GDM1 (cell line): ENCODE data around the gene TFDP3.

ENCODE experiments used
- DNase-seq: peaks from one replicate; lab custom pipeline; 2025; lab: John Stamatoyannopoulos, UW

TFDP3 gene, protein sequence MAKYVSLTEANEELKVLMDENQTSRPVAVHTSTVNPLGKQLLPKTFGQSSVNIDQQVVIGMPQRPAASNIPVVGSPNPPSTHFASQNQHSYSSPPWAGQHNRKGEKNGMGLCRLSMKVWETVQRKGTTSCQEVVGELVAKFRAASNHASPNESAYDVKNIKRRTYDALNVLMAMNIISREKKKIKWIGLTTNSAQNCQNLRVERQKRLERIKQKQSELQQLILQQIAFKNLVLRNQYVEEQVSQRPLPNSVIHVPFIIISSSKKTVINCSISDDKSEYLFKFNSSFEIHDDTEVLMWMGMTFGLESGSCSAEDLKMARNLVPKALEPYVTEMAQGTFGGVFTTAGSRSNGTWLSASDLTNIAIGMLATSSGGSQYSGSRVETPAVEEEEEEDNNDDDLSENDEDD

DNA sequence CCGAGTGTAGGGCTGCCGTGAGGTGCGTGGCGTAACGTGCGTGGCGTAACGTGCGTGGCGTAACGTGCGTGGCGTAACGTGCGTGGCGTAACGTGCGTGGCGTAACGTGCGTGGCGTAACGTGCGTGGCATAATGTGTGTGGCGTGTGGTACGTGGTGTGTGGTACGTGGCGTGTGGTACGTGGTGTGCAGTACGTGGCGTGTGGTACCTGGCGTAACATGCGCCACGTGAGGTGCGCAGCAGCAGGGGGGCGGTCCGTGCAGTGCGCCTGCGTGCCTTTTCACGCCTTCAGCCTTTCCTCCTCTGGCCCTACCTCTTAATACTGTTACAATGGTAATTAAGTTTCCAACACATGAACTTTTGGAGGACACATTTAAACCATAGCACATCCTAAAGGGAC, at the start of gene TFDP3:
Gene TFDP3 (minus strand): TSS at position 26 of the 400 bp plus-strand sequence. CDS start 95 bp downstream, outside the sequence.
- no peak for DNase-seq

DNA sequence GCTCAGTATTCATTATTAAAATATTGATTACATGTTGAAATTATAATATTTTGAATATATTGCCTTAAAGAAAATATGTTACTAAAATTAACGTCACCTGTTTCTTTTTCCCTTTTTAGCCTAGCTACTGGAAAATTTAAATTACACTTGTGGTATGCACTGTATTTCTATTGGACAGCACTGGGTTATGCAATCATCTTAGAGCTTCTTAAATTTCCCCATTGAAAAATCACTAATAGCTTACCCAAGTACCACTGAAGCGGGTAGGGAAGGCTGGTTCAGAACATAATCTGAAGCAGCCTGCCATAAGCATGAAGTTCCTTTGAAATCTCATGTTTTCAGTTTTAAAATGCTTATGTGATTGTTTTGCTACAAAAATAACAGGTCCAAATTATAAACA, 49.5 kb upstream of the TFDP3 start:
- no peak for DNase-seq

DNA sequence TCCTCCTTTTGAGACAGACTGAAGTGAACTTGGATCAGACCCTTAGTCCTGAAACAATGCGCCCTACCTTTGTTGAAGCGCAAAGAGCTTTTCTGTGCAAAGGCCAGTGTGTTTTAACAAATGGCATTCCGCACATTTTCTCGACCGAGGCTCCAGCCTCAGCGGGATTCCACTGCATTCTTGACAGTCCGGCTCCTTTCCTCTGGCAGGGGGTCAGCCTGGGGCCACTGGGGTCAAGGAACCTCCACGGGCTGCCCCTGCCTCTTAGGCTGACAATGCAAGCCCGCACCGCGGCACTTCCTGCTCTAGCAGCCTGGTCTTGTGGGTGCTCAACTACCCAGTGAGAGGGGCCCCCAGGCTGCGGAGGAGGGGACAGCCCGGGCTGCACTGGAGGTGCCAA, 47.2 kb upstream of the TFDP3 start:
- no peak for DNase-seq

DNA sequence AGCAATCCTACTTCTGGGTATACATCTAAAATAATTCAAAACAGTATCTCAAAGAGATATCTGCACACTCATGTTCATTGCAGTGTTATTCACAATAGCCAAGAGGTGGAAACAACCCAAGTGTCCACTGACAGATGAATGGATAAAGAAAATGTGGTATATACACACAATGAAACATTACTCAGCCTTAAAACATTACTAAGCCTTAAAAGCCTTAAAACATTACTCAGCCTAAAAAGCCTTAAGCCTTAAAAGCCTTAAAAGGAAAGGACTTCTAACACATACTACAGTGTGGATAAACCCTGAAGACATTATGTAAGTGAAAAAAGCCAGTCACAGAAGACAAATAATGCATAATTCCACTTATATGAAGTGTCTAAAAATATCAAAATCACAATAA, 40.3 kb upstream of the TFDP3 start:
- no peak for DNase-seq

DNA sequence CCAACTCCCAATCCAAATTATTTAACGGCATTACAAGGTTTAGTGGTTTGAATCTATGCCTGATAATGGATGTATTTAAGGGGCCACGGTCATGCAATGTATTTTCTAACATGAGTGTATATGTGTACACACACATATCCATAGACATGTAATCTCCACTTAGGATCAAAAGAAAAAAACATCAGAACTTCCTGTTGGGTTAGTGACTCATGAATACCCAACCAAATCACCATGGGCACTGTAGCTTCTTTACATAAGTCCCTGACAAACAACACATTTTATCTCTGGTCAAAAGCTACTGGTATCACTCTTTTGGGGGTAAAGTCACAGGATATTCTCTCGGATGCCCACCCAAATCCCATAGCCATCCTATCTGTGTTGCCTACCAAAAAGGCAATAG, 36.5 kb upstream of the TFDP3 start:
- no peak for DNase-seq

DNA sequence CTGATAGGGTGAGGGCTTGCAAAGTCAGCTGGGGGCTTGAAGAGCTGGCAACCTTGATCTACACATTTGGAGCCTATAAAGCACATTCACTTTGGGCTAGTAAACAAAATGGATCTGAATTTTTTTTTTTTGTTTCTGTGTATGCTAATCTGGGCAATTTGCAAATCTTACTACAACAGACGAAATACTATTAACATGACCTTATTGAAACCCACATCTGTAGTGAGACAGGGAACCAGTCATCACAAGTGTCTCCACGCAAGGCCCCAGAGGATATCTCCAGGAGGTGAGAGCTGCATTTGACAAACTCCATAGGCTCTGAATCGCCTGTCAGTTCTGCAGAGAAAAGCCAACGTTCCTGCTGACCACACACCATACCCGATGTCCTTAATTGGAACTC, 33.0 kb upstream of the TFDP3 start:
- no peak for DNase-seq

DNA sequence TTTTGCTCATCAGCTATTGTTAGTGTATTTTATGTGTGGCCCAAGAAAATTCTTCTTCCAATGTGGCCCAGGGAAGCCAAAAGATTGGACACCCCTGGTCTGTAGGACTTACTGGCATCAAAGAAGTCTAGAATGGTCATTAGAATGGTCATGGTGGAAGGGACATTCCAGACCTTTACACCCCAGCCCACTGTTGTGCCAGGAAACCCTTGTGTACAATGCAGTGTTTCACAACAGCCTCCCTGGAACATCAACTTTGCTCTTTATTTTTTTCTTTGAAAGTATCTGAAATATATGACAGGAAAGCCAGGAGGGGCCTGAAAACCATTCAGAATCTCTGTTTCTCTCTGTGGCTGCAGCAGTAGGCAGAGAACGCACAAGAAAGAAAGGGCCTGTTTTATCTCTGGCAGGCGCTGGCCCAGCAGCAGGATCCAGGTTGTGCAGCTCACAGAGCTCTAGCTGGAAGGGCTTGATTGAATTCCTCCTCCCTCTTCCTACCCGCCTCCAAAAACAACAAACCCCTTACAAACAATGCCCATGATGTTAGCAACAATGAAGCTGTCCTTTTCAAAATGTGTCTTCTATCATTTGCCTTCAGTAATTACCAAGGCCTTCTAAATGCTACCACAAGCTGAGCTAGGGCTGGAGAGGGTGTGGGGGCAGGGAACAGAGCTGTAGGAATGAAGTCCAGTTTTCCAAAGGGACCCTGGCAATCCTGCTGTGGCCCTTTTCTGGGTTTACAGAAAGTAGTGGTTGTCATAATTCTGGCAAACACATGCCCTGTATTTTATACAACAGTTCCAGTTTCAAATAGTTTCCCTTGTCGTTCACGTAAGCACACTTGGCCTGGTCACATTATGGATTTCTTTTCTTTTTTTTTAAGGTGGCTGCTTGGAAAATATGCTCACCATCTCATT, 32.3 kb upstream of the TFDP3 start:
- DNase-seq, result no peak

DNA sequence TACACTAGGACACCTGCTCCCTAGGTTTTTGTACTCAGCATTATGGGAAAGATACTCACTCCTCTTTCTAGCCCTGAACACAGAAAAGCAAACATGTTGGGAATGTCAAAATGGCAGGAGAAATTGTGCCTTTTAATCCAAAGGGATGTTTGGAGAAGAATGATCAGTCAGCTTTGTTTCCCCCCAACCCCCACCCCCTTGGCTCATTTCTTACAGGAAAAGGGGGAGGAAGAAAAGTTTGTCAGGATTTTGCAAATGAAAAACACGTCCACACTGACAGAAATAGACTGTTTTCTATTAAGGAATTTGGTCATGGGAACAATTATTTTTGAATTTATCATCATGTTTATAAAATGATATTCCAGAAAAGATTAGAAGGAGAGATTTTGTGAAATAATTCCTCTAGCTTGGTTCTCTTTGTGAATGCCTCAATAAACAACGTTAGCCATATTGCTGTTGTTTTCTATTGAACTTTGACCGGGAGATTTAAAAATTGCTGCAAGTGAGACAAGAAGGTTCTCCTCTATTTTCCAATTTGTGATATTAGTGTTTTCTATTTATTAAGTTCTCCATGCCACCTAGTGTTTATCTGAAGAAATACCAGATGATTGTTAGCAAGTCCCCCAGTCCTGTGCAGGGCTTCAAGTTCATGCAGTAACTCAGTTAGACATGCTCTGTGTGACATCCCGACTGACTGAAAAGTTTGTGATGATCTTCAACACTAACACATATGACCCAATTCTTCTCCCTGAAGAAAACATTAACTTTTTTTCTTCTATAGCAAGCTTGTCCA, 31.3 kb upstream of the TFDP3 start:
- no peak for DNase-seq

DNA sequence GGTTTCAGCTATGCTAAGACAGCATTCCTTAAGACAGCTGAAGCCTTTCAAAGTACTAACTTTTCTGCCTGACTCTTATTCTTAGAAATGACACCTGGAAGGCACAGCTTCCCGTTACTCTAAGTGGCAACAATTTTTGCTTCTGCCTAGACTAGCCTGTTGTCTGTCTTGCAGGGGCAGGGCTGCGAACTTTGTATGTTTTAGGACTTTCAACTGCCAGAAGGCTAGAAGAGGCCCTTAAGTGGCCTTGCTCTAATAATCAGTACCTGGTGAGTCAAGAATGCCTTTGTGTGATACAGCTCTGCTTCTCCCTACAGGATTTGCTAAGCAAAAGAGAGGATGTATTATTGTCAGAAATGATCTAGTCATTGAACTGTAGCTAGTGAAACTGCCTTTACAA, 30.0 kb upstream of the TFDP3 start:
- DNase-seq, result no peak

DNA sequence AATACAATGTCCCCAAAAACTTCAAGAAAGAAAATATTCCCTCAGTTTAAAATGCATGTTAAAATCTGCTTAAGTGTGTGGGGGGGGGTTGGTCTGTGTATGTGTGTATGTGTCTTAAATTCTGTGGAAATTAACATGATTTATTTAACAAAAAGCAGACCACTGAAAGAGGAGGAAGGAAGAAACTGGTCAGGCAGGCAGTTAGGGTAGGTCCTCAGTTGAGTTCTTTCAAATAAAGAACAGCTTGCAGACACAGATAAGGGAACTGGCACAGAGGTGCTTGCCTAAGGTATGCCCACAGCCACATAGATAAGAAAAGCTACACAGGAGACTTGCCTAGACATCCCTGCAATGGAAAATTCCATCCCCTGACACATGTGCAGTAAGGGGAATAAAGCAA, 28.8 kb upstream of the TFDP3 start:
- no peak for DNase-seq

DNA sequence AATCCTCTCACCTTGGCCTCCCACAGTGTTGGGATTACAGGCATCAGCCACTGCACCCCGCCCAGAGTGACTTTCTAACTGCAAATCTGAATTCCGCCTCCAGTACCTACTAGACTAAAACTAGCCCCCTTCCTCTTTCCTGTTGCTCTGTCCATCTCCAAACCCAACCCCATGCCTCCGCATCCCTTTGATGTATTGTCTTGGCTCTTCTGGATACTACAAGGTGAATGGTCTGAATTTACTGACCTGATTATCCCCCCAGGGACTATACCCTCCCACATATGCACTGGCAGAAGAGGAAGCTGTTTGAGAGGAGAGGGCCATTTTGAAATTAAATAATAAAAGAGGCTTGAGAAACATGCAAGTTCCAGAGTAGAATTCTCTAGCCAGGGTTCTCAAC, 17.7 kb upstream of the TFDP3 start:
- DNase-seq, result no peak

DNA sequence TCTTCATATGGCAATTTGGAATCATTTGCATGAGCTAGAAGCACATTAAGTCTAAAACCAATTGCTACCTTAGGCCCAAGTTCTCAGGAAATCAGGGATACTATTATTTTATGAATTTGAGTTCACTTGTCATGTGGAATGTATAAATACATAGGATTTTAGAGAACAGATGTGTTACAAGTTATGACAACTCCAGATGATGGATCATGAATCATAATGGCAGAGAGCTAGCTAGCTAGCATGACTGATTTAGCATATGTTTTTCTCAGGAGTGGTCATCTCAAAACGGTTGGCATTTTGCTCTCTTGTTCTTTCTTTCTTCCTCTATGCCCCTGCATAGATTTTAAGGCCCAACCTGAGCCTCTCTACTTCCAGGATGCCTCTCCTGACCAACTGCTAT, 14.2 kb upstream of the TFDP3 start:
- DNase-seq, result no peak

DNA sequence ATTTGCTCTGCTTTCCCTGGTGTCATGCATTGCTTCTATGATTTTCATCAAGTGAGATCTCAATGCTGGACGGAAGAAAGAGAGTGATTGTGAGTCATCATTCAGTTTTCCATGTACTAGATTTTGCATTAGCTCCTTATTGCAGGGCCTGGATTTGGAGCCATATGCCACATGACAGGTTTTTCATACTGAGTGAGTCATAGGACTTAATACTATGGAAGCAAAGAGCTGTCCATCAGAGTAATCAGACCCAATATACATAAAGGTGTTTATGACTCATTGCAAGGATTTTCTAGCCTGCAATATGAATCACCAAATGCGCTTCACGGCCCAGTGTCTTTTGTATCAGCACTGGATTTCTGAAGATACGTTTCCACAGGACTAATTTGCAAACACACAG, 11.2 kb upstream of the TFDP3 start:
- no peak for DNase-seq

DNA sequence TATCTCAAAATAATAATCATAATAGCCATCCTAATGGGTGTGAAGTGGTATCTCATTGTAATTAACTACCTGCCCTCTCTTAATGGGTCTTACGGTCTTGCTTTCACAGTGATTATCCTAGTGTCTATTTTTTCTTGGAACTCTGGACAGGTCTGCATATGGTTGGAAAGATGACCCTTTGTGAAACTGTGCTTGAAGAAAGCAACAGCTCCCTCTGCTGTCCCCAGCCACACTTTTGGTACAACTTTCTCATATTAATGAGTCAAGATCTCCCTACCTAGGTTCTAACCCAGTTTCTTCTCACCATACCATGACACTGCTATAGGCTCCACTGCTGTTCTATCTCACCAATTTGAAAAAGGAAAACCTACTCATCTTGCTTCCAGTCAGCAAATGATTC, 2.4 kb downstream of the TFDP3 start:
- DNase-seq, result no peak

DNA sequence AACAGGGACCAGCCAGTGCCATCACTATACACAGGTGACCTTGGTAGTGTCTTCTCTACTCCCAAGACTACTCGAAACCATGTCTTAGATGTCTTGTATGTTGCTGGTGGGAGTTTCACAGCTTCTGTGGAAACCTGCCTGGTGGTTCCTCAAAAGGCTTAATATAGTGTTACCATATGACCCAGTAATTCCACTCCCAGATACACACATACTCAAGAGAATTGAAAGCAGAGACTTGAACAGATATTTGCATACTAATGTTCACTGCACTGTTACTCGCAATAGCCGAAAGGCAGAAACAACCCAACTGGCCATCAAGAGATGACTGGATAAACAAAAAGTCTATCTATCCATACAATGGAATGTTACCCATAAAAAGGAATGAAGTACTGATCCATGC, 3.1 kb downstream of the TFDP3 start:
- DNase-seq, result no peak

DNA sequence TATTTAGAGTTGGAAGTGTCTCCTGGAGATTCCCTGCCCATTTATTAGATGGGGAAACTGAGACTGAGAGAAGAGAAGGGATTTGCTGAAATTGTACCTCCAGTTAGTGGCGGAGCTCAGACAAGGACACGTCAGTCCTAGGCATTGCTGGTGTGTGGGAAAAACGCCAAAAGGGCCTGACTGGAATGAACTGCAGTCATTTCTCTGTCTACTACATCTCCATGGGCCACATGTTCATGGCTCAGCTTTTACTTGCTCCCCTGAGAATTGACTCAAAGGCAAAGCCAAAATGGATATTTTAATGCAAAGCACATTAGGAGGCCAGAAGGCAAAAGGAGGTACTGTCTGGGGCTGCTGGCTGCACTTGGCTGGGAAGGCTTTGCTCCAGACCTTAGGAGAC, 3.9 kb downstream of the TFDP3 start:
- no peak for DNase-seq

DNA sequence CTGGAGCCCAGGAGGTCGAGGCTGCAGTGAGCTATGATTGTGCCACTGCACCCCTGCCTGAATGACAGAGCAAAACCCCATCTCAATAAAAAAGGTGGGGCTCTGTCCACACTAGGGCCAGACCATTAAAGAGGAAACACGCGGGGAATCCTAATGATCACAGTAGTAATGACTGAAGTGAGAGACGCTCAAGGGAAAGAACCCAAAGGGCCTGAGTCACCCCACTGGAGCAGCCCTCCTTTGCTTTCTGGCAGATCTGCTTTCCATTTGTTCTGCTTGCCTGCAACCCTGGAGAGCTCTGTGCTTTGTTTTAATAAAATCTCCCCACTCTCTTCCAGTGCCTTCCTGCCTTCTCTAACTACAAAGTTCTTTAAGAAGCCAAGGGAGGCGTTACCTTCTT, 5.0 kb downstream of the TFDP3 start:
- no peak for DNase-seq

DNA sequence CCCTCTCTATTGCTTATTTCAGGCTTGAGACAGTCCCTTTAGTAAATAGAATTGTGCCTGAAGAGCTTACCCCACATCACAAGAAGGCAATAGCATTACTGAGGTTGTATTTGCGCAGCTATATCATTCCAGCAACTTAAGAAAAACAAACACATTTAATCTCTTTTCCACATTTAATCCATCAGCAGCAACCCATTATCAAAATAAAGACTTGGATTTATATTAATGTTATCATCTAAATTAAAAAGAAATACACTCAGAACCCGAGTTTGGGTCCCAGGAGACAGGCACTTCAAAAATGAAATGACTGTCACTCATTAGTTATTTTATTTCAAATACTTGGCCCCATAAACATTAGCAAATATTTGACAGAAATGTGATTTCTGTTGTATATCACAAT, 10.4 kb downstream of the TFDP3 start:
- DNase-seq, result no peak

DNA sequence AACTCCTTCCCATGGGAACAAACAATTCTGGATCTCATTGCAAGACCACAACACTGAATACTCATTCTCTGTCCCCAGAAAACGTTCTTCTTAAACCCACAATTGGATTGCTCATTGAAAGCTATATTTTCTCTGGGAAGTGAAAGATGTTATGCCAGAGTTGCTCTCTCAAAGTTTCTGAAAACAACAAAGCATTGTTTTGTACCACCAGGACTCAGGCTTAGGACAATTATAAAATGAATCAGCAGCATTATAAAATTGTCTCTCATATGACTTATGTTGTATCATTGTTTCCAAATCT, 26.5 kb downstream of the TFDP3 start:
- DNase-seq, result no peak

DNA sequence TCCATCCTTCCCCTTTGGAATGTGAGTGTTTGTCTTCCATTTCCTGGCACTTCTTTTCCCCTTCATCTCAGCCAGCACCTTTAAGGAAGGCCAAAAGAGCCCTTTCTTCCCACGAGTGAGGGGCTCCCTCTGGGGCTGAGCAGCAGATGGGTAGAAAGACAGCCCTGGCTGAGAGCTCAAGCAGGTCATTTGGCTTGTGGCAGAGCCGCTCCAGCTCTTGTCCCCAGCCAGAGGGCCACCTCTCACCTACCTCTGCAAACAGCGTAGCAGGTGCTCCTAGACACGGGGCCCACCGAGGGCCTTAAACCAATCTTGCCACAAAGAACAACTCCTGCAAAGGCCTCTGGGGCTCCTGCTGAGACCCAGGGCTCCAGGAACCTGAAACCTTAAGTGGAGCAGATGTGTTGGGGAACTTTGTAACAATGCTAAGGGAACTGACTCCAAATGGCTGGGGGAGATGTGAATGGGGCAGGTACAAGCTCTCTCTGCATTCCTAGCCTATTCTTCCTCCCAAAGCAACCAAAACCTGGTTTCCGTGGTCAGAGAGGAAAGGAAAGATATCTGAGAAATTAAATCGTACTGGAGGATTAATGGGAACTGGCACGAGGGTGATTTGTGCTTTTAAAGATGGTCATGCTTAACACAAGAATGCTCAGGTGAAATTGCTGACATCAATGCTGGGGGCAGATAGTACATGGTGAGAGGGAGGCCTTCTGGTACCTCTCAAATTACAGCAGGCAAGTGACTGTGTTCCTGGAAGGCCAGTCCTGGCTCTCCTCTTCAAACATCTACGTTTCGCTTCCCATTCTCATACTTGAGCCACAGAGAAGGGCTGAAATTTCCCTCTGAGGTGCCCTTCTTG, 27.0 kb downstream of the TFDP3 start:
- no peak for DNase-seq

DNA sequence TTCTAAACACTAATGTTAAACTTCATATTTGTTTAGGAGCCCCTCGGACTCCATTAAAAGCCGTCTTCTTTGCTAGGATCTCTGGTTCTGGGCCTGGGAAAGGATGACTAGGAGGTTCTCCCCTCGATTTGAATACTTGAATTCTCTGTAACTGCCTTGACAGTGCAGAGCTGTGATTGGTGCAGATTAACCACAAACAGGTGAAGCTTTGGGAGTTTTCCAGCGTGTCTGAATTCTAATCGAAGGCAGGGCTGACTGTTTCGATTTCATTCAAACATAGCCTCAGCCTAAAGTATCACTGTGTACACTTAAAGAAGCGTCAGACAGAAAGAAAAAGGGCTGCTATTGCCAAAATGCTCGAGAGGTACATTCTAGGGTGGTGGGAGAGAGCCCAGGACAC, 29.0 kb downstream of the TFDP3 start:
- no peak for DNase-seq

DNA sequence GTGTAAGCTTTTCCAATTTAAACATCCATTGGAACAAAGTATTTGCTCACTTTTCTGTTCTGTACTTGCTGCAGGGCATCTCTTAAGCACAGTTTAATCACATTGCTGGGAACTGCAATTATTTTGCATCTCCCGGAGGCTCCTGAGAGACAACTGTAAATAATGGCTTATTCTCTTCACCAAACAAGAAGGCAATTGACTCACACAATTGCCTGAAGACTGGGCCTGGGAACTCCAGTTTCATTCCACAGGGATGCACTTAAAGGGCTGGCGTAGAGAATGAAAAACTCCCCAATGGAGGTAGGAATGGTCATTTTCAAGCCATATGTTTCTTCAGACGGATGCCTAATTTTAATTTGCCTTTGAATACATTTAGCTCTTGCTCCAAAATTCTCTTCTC, 29.5 kb downstream of the TFDP3 start:
- no peak for DNase-seq
